GM18505 (cell line): ENCODE measurements around the gene FANCI.

Experiments
- ATAC-seq: cut with Tn5 transposase; IDR thresholded peaks from one replicate; pipeline ENCODE4 v1.9.1; 2021; ENCODE audit not compliant: unreplicated experiment
- POLR2A ChIP-seq: IDR thresholded peaks from 4 replicates; pipeline ENCODE4 v1.6.1; 2011; ENCODE audit warnings: borderline replicate concordance; ENCODE audit not compliant: insufficient read depth, insufficient read length; ENCODE audit errors: extremely low read depth

Gene FANCI

GRCh38 chr15:89301304-89302089, 57.7 kb downstream of the FANCI start:
- no peak for TF ChIP-seq POLR2A
- no peak for ATAC-seq

GRCh38 chr15:89303986-89304385, 60.2 kb downstream of the FANCI start:
- no peak for ATAC-seq
- no peak for TF ChIP-seq POLR2A

- TF ChIP-seq POLR2A, result no peak
- ATAC-seq, result no peak
These were observed 61.6 kb downstream of the FANCI start for GRCh38 chr15:89305395-89305794.

- TF ChIP-seq POLR2A, result no peak
These were observed 63.3 kb downstream of the FANCI start for GRCh38 chr15:89307046-89307587.

GRCh38 chr15:89307791-89308190, 64.0 kb downstream of the FANCI start:
- no peak for TF ChIP-seq POLR2A
- ATAC-seq, result no peak

More at GRCh38 chr15:89307046-89307587, 63.3 kb downstream of the FANCI start:
- no peak for ATAC-seq

GRCh38 chr15:89308236-89308635, 64.5 kb downstream of the FANCI start:
- no peak for TF ChIP-seq POLR2A
- no peak for ATAC-seq

GRCh38 chr15:89309993-89310392, 66.2 kb downstream of the FANCI start:
- no peak for ATAC-seq

GRCh38 chr15:89315375-89315929, 71.7 kb downstream of the FANCI start:
- TF ChIP-seq POLR2A, result no peak
- no peak for ATAC-seq

More at GRCh38 chr15:89309993-89310392, 66.2 kb downstream of the FANCI start:
- TF ChIP-seq POLR2A, result no peak

- no peak for TF ChIP-seq POLR2A
- no peak for ATAC-seq
These were observed 72.7 kb downstream of the FANCI start for GRCh38 chr15:89316504-89316903.

GRCh38 chr15:89317186-89317720, 73.5 kb downstream of the FANCI start:
- TF ChIP-seq POLR2A, result no peak

GRCh38 chr15:89319678-89320077, 75.9 kb downstream of the FANCI start:
- TF ChIP-seq POLR2A, result no peak
- ATAC-seq, result no peak

More at GRCh38 chr15:89317186-89317720, 73.5 kb downstream of the FANCI start:
- ATAC-seq, result no peak

- ATAC-seq, result no peak
- TF ChIP-seq POLR2A, result no peak
These were observed 76.4 kb downstream of the FANCI start for GRCh38 chr15:89320200-89320599.

- no peak for TF ChIP-seq POLR2A
- no peak for ATAC-seq
These were observed 78.0 kb downstream of the FANCI start for GRCh38 chr15:89321521-89322410.

- TF ChIP-seq POLR2A, result no peak
- ATAC-seq, result no peak
These were observed 79.0 kb downstream of the FANCI start for GRCh38 chr15:89322822-89323221.

- no peak for ATAC-seq
- no peak for TF ChIP-seq POLR2A
These were observed 80.0 kb downstream of the FANCI start for GRCh38 chr15:89323825-89324224.
